ENCODE results near the gene MAP3K5. TPM values are rescaled to one million over a fixed set of nuclear protein-coding genes. Genes with fewer than 3 reads are reported as not detected.

MAP3K5 gene
- total and polyA plus RNA-seq, 2 donors (not counting 3 experiments of a cell fraction or from before 2014, with no cell fraction given) = 1.5 to 7.0 TPM

GRCh38 chr6:136820561-136820960 is 28.3 kb upstream of the MAP3K5 start:
- no peaks in the 10 kb centered on the region for H4K20me1 ChIP-seq (replicated peaks; ENCODE audit: control insufficient read depth, extremely low read depth, insufficient read depth, low read length)
- no peak for DNase-seq (ENCODE audit: low read depth, low spot score)
- H3K9me1 ChIP-seq (replicated peaks; ENCODE audit: control insufficient read depth, extremely low read depth, insufficient read depth, low read length) = no peaks in the 10 kb centered on the region
- TF ChIP-seq CTCF (IDR thresholded peaks at IDR 0.05; ENCODE audit: extremely low read depth in 1 of 2, insufficient read depth in 1 of 2, low read depth in 1 of 2, low read length in 2 of 2) (no peak), FOS (IDR thresholded peaks at IDR 0.05; ENCODE audit: borderline replicate concordance, insufficient read depth, low read length) (no peak), GATA2 (IDR thresholded peaks at IDR 0.05; ENCODE audit: insufficient read depth, insufficient read length, low read depth, low read length) (no peak), EZH2 (IDR thresholded peaks at IDR 0.05; ENCODE audit: borderline replicate concordance, low read depth, low read length, severe bottlenecking) (no peak), JUN (IDR thresholded peaks at IDR 0.05; ENCODE audit: borderline replicate concordance, insufficient read depth, insufficient read length, low read depth) (no peak)
- H3K4me3 ChIP-seq (replicated peaks in 1 of 3; ENCODE audit: insufficient read depth in 1 of 3, low read depth in 1 of 3, low read length in 3 of 3) = no peak overlapping the region
- peaks cover 0 to 4% of the 10 kb centered on the region in 2 experiments for H3K27me3 ChIP-seq (ENCODE audit: control insufficient read depth in 2 of 2, insufficient read depth in 2 of 2, low read length in 2 of 2)
- H3K4me1 ChIP-seq (ENCODE audit: control insufficient read depth, extremely low read depth, insufficient read depth, low read length) = peaks cover 10% of the 10 kb centered on the region
- ChIA-PET POLR2A (no interaction called here), CTCF (no interaction called here)
- dilution Hi-C loops (cut with MboI; ENCODE audit: extremely low pct_ligation_motif_present, low sequenced_read_pairs) = no loop called here
- H3K9me3 ChIP-seq (replicated peaks; ENCODE audit: control insufficient read depth, insufficient read depth, low read length) = no peaks in the 10 kb centered on the region
- BruUV-seq (replicated peaks) = no TSS peak
- H3K9ac ChIP-seq (replicated peaks; ENCODE audit: extremely low read depth, insufficient read depth, low read length) = no peak overlapping the region
- no peak overlapping the region for H3K4me2 ChIP-seq (ENCODE audit: insufficient read depth, low read length)
- no peak overlapping the region for H2AFZ ChIP-seq (ENCODE audit: low read depth, low read length)
- H3K27ac ChIP-seq (ENCODE audit: insufficient read depth, low read depth, low read length) = no peak overlapping the region
- no peaks in the 10 kb centered on the region for H3K79me2 ChIP-seq (ENCODE audit: control insufficient read depth, insufficient read depth, low read length)
- intact Hi-C loops (cut with micrococcal nuclease) = loop anchor here (10.0 kb wide), 2 partner anchors 104 to 526 kb away; partner anchors contain the start of gene SLC35D3
- FAIRE-seq = no peak
- no peaks in the 10 kb centered on the region for H3K36me3 ChIP-seq (ENCODE audit: control insufficient read depth in 2 of 2, extremely low read depth in 1 of 2, insufficient read depth in 2 of 2, low read length in 2 of 2)

- DNase-seq (ENCODE audit: low read depth, low spot score) (no peak), FAIRE-seq (no peak)
- H3K27ac ChIP-seq (ENCODE audit: insufficient read depth, low read depth, low read length) = no peak overlapping the region
- no peak overlapping the region for H2AFZ ChIP-seq (ENCODE audit: low read depth, low read length)
- peaks cover under 1% of the 10 kb centered on the region for H3K4me1 ChIP-seq (ENCODE audit: control insufficient read depth, extremely low read depth, insufficient read depth, low read length)
- no peaks in the 10 kb centered on the region for H4K20me1 ChIP-seq (replicated peaks; ENCODE audit: control insufficient read depth, extremely low read depth, insufficient read depth, low read length)
- dilution Hi-C loops (cut with MboI; ENCODE audit: extremely low pct_ligation_motif_present, low sequenced_read_pairs) (no loop called here), intact Hi-C loops (cut with micrococcal nuclease) (no loop called here)
- POLR2A ChIA-PET = no interaction called here
- CTCF ChIA-PET = no interaction called here
- H3K9ac ChIP-seq (replicated peaks; ENCODE audit: extremely low read depth, insufficient read depth, low read length) = no peak overlapping the region
- no peaks in the 10 kb centered on the region for H3K36me3 ChIP-seq (ENCODE audit: control insufficient read depth in 2 of 2, extremely low read depth in 1 of 2, insufficient read depth in 2 of 2, low read length in 2 of 2)
- H3K4me3 ChIP-seq (replicated peaks in 1 of 3; ENCODE audit: insufficient read depth in 1 of 3, low read depth in 1 of 3, low read length in 3 of 3) = no peak overlapping the region
- no TSS peak for BruUV-seq (replicated peaks)
- H3K79me2 ChIP-seq (ENCODE audit: control insufficient read depth, insufficient read depth, low read length) = no peaks in the 10 kb centered on the region
- H3K27me3 ChIP-seq (ENCODE audit: control insufficient read depth in 2 of 2, insufficient read depth in 2 of 2, low read length in 2 of 2) = peaks cover 0 to 5% of the 10 kb centered on the region in 2 experiments
- H3K9me1 ChIP-seq (replicated peaks; ENCODE audit: control insufficient read depth, extremely low read depth, insufficient read depth, low read length) = no peaks in the 10 kb centered on the region
- H3K4me2 ChIP-seq (ENCODE audit: insufficient read depth, low read length) = no peak overlapping the region
- H3K9me3 ChIP-seq (replicated peaks; ENCODE audit: control insufficient read depth, insufficient read depth, low read length) = no peaks in the 10 kb centered on the region
- no peak for TF ChIP-seq JUN (IDR thresholded peaks at IDR 0.05; ENCODE audit: borderline replicate concordance, insufficient read depth, insufficient read length, low read depth)
- no peak for TF ChIP-seq POLR2AphosphoS5 (IDR thresholded peaks at IDR 0.05; ENCODE audit: insufficient read depth, low read depth, low read length)
- TF ChIP-seq POLR2A (IDR thresholded peaks at IDR 0.05; ENCODE audit: low read depth, low read length) = no peak
- no peak for TF ChIP-seq EZH2 (IDR thresholded peaks at IDR 0.05; ENCODE audit: borderline replicate concordance, low read depth, low read length, severe bottlenecking)
- no peak for TF ChIP-seq FOS (IDR thresholded peaks at IDR 0.05; ENCODE audit: borderline replicate concordance, insufficient read depth, low read length)
- no peak for TF ChIP-seq MAX (IDR thresholded peaks at IDR 0.05; ENCODE audit: insufficient read depth, insufficient read length)
- no peak for TF ChIP-seq MYC (IDR thresholded peaks at IDR 0.05; ENCODE audit: low read depth, low read length)
- no peak for TF ChIP-seq CTCF (IDR thresholded peaks at IDR 0.05; ENCODE audit: extremely low read depth in 1 of 2, insufficient read depth in 1 of 2, low read depth in 1 of 2, low read length in 2 of 2)
- TF ChIP-seq GATA2 (IDR thresholded peaks at IDR 0.05; ENCODE audit: insufficient read depth, insufficient read length, low read depth, low read length) = no peak
Measured at GRCh38 chr6:136816656-136817055, 24.4 kb upstream of the MAP3K5 start.

Measured in endothelial cell of umbilical vein (primary cell).